Parathyroid adenoma (tissue), 2 donors: ENCODE results near the gene STX1B.
"Not testable (repeated sequence)": the region's sequence is repeated elsewhere in the genome, so short reads cannot be mapped to it uniquely, and the experiment has no call there.

ENCODE experiments used
- H2AFZ ChIP-seq: fragments of 300-600 bp; sonication (generic); one replicate; pipeline ENCODE4 v1.7.0; 2017; ENCODE audit warnings: antibody characterized with exemption, mild to moderate bottlenecking
- H3K27ac ChIP-seq: fragments of 300-600 bp; sonication (generic); one replicate; pipeline ENCODE4 v1.7.0; 2017
- H3K27me3 ChIP-seq: fragments of 300-600 bp; sonication (generic); one replicate; pipeline ENCODE4 v1.7.0; 2017; ENCODE audit warnings: low read length; ENCODE audit not compliant: control insufficient read depth, insufficient read depth
- H3K36me3 ChIP-seq: fragments of 300-600 bp; sonication (generic); one replicate; pipeline ENCODE4 v1.7.0; 2017; ENCODE audit warnings: low read length; ENCODE audit not compliant: control insufficient read depth, insufficient read depth
- H3K4me1 ChIP-seq: fragments of 300-600 bp; sonication (generic); one replicate; pipeline ENCODE4 v1.7.0; 2017; ENCODE audit warnings: control low read depth
- H3K4me2 ChIP-seq: fragments of 300-600 bp; sonication (generic); one replicate; pipeline ENCODE4 v1.7.0; 2017; ENCODE audit warnings: low read length
- H3K4me3 ChIP-seq: fragments of 300-600 bp; sonication (generic); one replicate; pipeline ENCODE4 v1.7.0; 2017; ENCODE audit warnings: low read depth, low read length
- H3K79me2 ChIP-seq: fragments of 300-600 bp; sonication (generic); one replicate; pipeline ENCODE4 v1.7.0; 2017; ENCODE audit warnings: control low read depth
- H3K9ac ChIP-seq: fragments of 300-600 bp; sonication (generic); one replicate; pipeline ENCODE4 v1.7.0; 2017; ENCODE audit warnings: mild to moderate bottlenecking
- H3K9me3 ChIP-seq: fragments of 300-600 bp; sonication (generic); one replicate; pipeline ENCODE4 v1.7.0; 2017; ENCODE audit warnings: low read length; ENCODE audit not compliant: control insufficient read depth
- TF ChIP-seq, protein P1 (sequence below): fragments of 300-600 bp; sonication (generic); IDR thresholded peaks from one replicate; pipeline ENCODE4 v1.7.0; 2017; ENCODE audit warnings: antibody characterized with exemption, mild to moderate bottlenecking
- donor health status: primary hyperparathyroidism.

The STX1B gene

DNA sequence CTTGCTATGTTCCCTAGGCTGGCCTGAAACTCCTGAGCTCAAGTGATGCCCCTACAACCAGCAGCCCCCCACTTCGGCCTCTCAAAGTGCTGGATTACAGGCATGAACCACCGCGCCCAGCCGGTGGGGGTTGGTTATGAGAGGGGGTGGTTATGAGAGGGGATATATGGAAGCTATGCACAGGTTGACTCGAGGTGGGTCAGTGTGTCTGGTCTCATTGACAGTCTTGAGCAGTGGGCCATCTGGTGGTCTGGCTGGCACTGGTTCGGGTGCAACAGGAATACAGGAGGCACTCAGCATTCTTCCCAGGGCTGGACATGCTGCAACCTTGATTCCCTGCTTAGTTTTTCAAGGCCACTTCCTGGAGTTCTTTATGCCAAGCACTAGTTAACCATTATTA, 5.6 kb upstream of the STX1B start:
- no peaks in the 10 kb centered on the region for H3K79me2 ChIP-seq
- H3K4me2 ChIP-seq = no peak overlapping the region
- H3K9ac ChIP-seq = no peak overlapping the region
- H3K27ac ChIP-seq = no peak overlapping the region
- H3K27me3 ChIP-seq = no peaks in the 10 kb centered on the region
- TF ChIP-seq, protein P1, sequence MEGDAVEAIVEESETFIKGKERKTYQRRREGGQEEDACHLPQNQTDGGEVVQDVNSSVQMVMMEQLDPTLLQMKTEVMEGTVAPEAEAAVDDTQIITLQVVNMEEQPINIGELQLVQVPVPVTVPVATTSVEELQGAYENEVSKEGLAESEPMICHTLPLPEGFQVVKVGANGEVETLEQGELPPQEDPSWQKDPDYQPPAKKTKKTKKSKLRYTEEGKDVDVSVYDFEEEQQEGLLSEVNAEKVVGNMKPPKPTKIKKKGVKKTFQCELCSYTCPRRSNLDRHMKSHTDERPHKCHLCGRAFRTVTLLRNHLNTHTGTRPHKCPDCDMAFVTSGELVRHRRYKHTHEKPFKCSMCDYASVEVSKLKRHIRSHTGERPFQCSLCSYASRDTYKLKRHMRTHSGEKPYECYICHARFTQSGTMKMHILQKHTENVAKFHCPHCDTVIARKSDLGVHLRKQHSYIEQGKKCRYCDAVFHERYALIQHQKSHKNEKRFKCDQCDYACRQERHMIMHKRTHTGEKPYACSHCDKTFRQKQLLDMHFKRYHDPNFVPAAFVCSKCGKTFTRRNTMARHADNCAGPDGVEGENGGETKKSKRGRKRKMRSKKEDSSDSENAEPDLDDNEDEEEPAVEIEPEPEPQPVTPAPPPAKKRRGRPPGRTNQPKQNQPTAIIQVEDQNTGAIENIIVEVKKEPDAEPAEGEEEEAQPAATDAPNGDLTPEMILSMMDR = no peak
- no peaks in the 10 kb centered on the region for H3K4me1 ChIP-seq
- no peaks in the 10 kb centered on the region for H3K36me3 ChIP-seq
- no peaks in the 10 kb centered on the region for H3K9me3 ChIP-seq
- no peak overlapping the region for H2AFZ ChIP-seq
- no peak overlapping the region for H3K4me3 ChIP-seq

GRCh38 chr16:31013292-31013691, 2.9 kb upstream of the STX1B start:
- not testable (repeated sequence) for H2AFZ ChIP-seq, H3K4me2 ChIP-seq, H3K36me3 ChIP-seq, H3K27me3 ChIP-seq, H3K79me2 ChIP-seq, H3K27ac ChIP-seq, H3K4me1 ChIP-seq, H3K9me3 ChIP-seq, H3K4me3 ChIP-seq, H3K9ac ChIP-seq

GRCh38 chr16:31011815-31012214, 1.4 kb upstream of the STX1B start:
- H2AFZ ChIP-seq, H3K79me2 ChIP-seq, H3K4me2 ChIP-seq, H3K27ac ChIP-seq, H3K4me3 ChIP-seq, H3K9ac ChIP-seq, H3K36me3 ChIP-seq, H3K27me3 ChIP-seq, H3K9me3 ChIP-seq, H3K4me1 ChIP-seq: not testable (repeated sequence)

- Histone ChIP-seq H3K4me2 (no peak overlapping the region), H3K4me1 (no peaks in the 10 kb centered on the region), H3K9ac (no peak overlapping the region), H3K9me3 (no peaks in the 10 kb centered on the region), H3K4me3 (no peak overlapping the region), H3K79me2 (no peaks in the 10 kb centered on the region), H3K27ac (no peak overlapping the region), H2AFZ (no peak overlapping the region), H3K27me3 (no peaks in the 10 kb centered on the region), H3K36me3 (no peaks in the 10 kb centered on the region)
- TF ChIP-seq, protein P1 = no peak
Observed at GRCh38 chr16:31009894-31010584, 399 bp downstream of the STX1B start.

GRCh38 chr16:31009120-31009519, 1.3 kb downstream of the STX1B start:
- Histone ChIP-seq H3K36me3 (no peaks in the 10 kb centered on the region), H3K27ac (no peak overlapping the region), H3K4me1 (no peaks in the 10 kb centered on the region), H2AFZ (no peak overlapping the region), H3K4me3 (no peak overlapping the region), H3K4me2 (no peak overlapping the region), H3K27me3 (no peaks in the 10 kb centered on the region), H3K9ac (no peak overlapping the region), H3K9me3 (no peaks in the 10 kb centered on the region), H3K79me2 (no peaks in the 10 kb centered on the region)
- TF ChIP-seq, protein P1 = no peak

GRCh38 chr16:31008551-31008950, 1.9 kb downstream of the STX1B start:
- TF ChIP-seq, protein P1 = no peak
- Histone ChIP-seq H3K79me2 (no peaks in the 10 kb centered on the region), H3K36me3 (no peaks in the 10 kb centered on the region), H3K9me3 (no peaks in the 10 kb centered on the region), H3K9ac (no peak overlapping the region), H3K4me1 (no peaks in the 10 kb centered on the region), H2AFZ (no peak overlapping the region), H3K27me3 (no peaks in the 10 kb centered on the region), H3K4me3 (no peak overlapping the region), H3K27ac (no peak overlapping the region), H3K4me2 (no peak overlapping the region)
